Measurements from ENCODE around the gene SEPTIN1. TPM values are rescaled to one million over a fixed set of nuclear protein-coding genes. Genes with fewer than 3 reads are reported as not detected.

SEPTIN1 gene
- total and polyA plus RNA-seq, 2 of the 4 experiments (the other 2 are of a cell fraction): 0.24 TPM; not detected in 1

DNA sequence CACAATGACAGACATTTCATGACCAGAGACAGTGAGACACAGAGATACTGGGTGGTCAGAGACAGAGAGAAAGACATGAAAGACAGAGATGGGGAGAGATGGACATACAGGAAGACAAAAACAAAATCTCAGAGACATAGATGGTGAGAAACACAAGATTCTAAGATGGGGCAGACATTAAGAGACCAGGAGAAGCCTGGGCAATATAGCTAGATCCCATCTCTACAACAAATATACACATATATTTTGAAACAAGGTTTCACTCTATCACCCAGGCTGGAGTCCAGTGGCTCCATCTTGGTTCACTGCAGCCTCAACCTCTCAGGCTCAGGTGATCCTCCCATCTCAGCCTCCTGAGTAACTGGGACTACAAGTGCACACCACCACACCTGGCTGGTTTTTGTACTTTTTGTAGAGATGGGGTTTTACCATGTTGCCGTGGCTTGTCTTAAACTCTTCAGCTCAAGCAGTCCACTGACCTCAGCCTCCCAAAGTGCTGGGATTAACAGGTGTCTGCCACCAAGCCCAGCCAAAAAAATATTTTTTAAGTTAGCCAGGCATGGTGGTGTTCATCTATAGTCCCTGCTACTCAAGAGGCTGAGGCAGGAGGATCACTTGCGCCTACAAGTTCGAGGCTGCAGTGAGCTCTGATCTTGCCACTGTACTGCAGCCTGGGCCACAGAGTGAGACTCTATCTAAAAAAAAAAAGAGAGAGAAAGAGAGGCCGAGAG, 2.1 kb downstream of the SEPTIN1 start:
- 100% methylated on average over 2 of the region's 4 CpGs; no CpG with 5 or more reads in 1 of the 2 experiments for WGBS, 2 experiments (ENCODE audit: extremely low coverage in 2 of 2, insufficient read length in 1 of 2)
- Histone ChIP-seq H3K27me3 (ENCODE audit: control insufficient read depth, insufficient read depth, low read length) (no peaks in the 10 kb centered on the region), H3K23ac (ENCODE audit: low read depth, low read length) (no peak overlapping the region), H4K20me1 (ENCODE audit: insufficient read depth, low read length) (peaks cover 10% of the 10 kb centered on the region), H3K79me1 (ENCODE audit: low read depth in 1 of 2, low read length in 2 of 2) (peaks cover 5 to 30% of the 10 kb centered on the region in 2 experiments), H3K9ac (ENCODE audit: low read depth, low read length) (no peak overlapping the region), H3K36me3 (ENCODE audit: control insufficient read depth, insufficient read depth, low read length) (no peaks in the 10 kb centered on the region), H2AK5ac (ENCODE audit: low read depth, low read length) (no peak overlapping the region), H3K14ac (replicated peaks; ENCODE audit: low read depth, low read length) (no peak overlapping the region), H3K4ac (ENCODE audit: low read depth, low read length) (no peak overlapping the region), H3K27ac (ENCODE audit: insufficient read depth, low read length) (no peak overlapping the region), H3K9me3 (ENCODE audit: control insufficient read depth, insufficient read depth, low read length) (no peaks in the 10 kb centered on the region), H2AK9ac (replicated peaks; ENCODE audit: low read depth, low read length, poor library complexity) (no peak overlapping the region), H3K9me1 (ENCODE audit: insufficient read depth, low read length) (peaks cover 16% of the 10 kb centered on the region), H2BK20ac (ENCODE audit: low read depth, low read length) (no peak overlapping the region), H4K8ac (ENCODE audit: low read depth in 2 of 2, low read length in 2 of 2) (no peak overlapping the region), H3K56ac (ENCODE audit: extremely low read depth, insufficient read depth, low read length) (no peak overlapping the region), H3K4me2 (ENCODE audit: low read depth, low read length) (no peak overlapping the region), H3K4me3 (ENCODE audit: insufficient read depth, low read depth, low read length) (no peak overlapping the region), H2BK5ac (ENCODE audit: low read depth, low read length, poor library complexity, severe bottlenecking) (no peak overlapping the region), H2AFZ (replicated peaks; ENCODE audit: low read length, poor library complexity) (no peak overlapping the region), H3K4me1 (ENCODE audit: control insufficient read depth, insufficient read depth, low read length) (peaks cover 7% of the 10 kb centered on the region), H3K18ac (ENCODE audit: low read depth, low read length) (no peak overlapping the region), H4K91ac (ENCODE audit: insufficient read depth, low read depth, low read length) (no peak overlapping the region), H2BK120ac (ENCODE audit: low read depth, low read length) (no peak overlapping the region), H4K5ac (ENCODE audit: low read depth, low read length) (no peak overlapping the region), H2BK15ac (ENCODE audit: low read depth, low read length) (no peak overlapping the region)
- intact Hi-C loops (cut with micrococcal nuclease): no loop called here
- CTCF ChIA-PET: no interaction called here
- in situ Hi-C loops (cut with MboI; ENCODE audit: low sequenced_read_pairs): no loop called here
- DNase-seq (no peak), ATAC-seq (ENCODE audit: low read depth) (no peak)
- POLR2A ChIA-PET (ENCODE audit: unreplicated experiment): no interaction called here
- dilution Hi-C loops (cut with HindIII; ENCODE audit: low sequenced_read_pairs, unreplicated experiment): no loop called here
- TF ChIP-seq CEBPB (IDR thresholded peaks at IDR 0.05; ENCODE audit: low read depth, low read length) (no peak), RCOR1 (IDR thresholded peaks at IDR 0.05; ENCODE audit: insufficient replicate concordance, low read length) (no peak), MXI1 (IDR thresholded peaks at IDR 0.05; ENCODE audit: borderline replicate concordance, low read depth, low read length) (no peak), NFE2L2 (IDR thresholded peaks at IDR 0.05; ENCODE audit: low read depth, low read length) (no peak), CHD1 (IDR thresholded peaks at IDR 0.05; ENCODE audit: low read depth, low read length) (no peak), MAFK (IDR thresholded peaks at IDR 0.05; ENCODE audit: low read depth, low read length) (no peak), RAD21 (IDR thresholded peaks at IDR 0.05; ENCODE audit: low read length) (no peak), MAZ (IDR thresholded peaks at IDR 0.05; ENCODE audit: borderline replicate concordance, low read depth, low read length) (no peak), POLR2A (IDR thresholded peaks at IDR 0.05; ENCODE audit: low read depth, low read length) (no peak), BHLHE40 (IDR thresholded peaks at IDR 0.05; ENCODE audit: low read depth, low read length) (no peak), SMC3 (IDR thresholded peaks at IDR 0.05; ENCODE audit: low read depth, low read length) (no peak), FOS (IDR thresholded peaks at IDR 0.05; ENCODE audit: low read depth, low read length) (no peak), RFX5 (IDR thresholded peaks at IDR 0.05; ENCODE audit: low read depth, low read length) (no peak)
- TF ChIP-seq, protein P1, sequence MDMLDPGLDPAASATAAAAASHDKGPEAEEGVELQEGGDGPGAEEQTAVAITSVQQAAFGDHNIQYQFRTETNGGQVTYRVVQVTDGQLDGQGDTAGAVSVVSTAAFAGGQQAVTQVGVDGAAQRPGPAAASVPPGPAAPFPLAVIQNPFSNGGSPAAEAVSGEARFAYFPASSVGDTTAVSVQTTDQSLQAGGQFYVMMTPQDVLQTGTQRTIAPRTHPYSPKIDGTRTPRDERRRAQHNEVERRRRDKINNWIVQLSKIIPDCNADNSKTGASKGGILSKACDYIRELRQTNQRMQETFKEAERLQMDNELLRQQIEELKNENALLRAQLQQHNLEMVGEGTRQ (IDR thresholded peaks at IDR 0.05; ENCODE audit: low read depth, low read length): no peak
- TF ChIP-seq, protein P2, sequence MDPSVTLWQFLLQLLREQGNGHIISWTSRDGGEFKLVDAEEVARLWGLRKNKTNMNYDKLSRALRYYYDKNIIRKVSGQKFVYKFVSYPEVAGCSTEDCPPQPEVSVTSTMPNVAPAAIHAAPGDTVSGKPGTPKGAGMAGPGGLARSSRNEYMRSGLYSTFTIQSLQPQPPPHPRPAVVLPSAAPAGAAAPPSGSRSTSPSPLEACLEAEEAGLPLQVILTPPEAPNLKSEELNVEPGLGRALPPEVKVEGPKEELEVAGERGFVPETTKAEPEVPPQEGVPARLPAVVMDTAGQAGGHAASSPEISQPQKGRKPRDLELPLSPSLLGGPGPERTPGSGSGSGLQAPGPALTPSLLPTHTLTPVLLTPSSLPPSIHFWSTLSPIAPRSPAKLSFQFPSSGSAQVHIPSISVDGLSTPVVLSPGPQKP (IDR thresholded peaks at IDR 0.05; ENCODE audit: borderline replicate concordance, low read depth, low read length): no peak
- TF ChIP-seq, protein P3, sequence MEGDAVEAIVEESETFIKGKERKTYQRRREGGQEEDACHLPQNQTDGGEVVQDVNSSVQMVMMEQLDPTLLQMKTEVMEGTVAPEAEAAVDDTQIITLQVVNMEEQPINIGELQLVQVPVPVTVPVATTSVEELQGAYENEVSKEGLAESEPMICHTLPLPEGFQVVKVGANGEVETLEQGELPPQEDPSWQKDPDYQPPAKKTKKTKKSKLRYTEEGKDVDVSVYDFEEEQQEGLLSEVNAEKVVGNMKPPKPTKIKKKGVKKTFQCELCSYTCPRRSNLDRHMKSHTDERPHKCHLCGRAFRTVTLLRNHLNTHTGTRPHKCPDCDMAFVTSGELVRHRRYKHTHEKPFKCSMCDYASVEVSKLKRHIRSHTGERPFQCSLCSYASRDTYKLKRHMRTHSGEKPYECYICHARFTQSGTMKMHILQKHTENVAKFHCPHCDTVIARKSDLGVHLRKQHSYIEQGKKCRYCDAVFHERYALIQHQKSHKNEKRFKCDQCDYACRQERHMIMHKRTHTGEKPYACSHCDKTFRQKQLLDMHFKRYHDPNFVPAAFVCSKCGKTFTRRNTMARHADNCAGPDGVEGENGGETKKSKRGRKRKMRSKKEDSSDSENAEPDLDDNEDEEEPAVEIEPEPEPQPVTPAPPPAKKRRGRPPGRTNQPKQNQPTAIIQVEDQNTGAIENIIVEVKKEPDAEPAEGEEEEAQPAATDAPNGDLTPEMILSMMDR (conservative IDR thresholded peaks at IDR 0.05; ENCODE audit: low read depth, low read length): no peak
- BruUV-seq (replicated peaks): no TSS peak

Measured in IMR-90 (cell line).